ENCODE data around the gene MAPK4. TPM values are rescaled to one million over a fixed set of nuclear protein-coding genes. Genes with fewer than 3 reads are reported as not detected.

The MAPK4 gene
- total RNA-seq, 2 donors from 2014 or later, result 1.0 to 1.6 TPM

- TF ChIP-seq, protein P1, sequence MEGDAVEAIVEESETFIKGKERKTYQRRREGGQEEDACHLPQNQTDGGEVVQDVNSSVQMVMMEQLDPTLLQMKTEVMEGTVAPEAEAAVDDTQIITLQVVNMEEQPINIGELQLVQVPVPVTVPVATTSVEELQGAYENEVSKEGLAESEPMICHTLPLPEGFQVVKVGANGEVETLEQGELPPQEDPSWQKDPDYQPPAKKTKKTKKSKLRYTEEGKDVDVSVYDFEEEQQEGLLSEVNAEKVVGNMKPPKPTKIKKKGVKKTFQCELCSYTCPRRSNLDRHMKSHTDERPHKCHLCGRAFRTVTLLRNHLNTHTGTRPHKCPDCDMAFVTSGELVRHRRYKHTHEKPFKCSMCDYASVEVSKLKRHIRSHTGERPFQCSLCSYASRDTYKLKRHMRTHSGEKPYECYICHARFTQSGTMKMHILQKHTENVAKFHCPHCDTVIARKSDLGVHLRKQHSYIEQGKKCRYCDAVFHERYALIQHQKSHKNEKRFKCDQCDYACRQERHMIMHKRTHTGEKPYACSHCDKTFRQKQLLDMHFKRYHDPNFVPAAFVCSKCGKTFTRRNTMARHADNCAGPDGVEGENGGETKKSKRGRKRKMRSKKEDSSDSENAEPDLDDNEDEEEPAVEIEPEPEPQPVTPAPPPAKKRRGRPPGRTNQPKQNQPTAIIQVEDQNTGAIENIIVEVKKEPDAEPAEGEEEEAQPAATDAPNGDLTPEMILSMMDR (IDR thresholded peaks at IDR 0.05), result no peak
- TF ChIP-seq POLR2A (IDR thresholded peaks at IDR 0.05), result no peak
- 72 to 90% methylated on average over 3 to 4 of the region's 4 CpGs for WGBS, 2 donors
- Histone ChIP-seq H3K4me1 (no peaks in the 10 kb centered on the region), H3K36me3 (replicated peaks in 1 of 2; ENCODE audit: insufficient read depth in 1 of 2, low read depth in 2 of 2) (no peaks in the 10 kb centered on the region), H3K27me3 (no peaks in the 10 kb centered on the region), H3K9me3 (no peaks in the 10 kb centered on the region), H3K4me3 (no peak overlapping the region), H3K27ac (no peak overlapping the region)
- intact Hi-C loops (cut with DNase I), result no loop called here
- DNase-seq, result no peak
- no peak for ATAC-seq
These were observed 160.4 kb downstream of the MAPK4 start for GRCh38 chr18:50720325-50720674.

DNA sequence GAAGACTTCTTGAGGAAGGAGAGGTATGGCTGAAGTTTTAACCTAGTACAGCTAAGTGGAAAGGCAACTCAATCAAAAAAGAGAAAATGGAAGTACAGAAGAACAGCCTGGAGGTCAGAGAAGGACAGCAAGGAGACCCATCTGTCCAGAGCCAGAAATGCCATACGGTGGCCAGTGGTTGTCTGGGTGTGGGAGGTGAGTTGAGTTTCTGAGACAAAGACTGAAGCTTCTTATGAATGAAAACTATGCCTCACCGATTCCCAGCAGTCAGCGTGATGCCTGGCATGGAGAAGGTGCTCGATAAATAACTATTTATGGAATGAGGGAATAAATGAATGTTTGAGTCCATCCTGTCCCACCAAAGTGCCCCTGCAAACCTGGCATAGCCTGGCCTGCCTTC lies 161.1 kb downstream of the MAPK4 start:
- ATAC-seq (no peak), DNase-seq (no peak)
- Histone ChIP-seq H3K4me1 (no peaks in the 10 kb centered on the region), H3K9me3 (no peaks in the 10 kb centered on the region), H3K36me3 (replicated peaks in 1 of 2; ENCODE audit: insufficient read depth in 1 of 2, low read depth in 2 of 2) (no peaks in the 10 kb centered on the region), H3K4me3 (no peak overlapping the region), H3K27ac (no peak overlapping the region), H3K27me3 (no peaks in the 10 kb centered on the region)
- intact Hi-C loops (cut with DNase I), result no loop called here
- no peak for TF ChIP-seq POLR2A (IDR thresholded peaks at IDR 0.05)
- TF ChIP-seq, protein P1 (IDR thresholded peaks at IDR 0.05), result no peak
- 90 to 91% methylated on average over 4 of the region's 4 CpGs for WGBS, 2 donors

DNA sequence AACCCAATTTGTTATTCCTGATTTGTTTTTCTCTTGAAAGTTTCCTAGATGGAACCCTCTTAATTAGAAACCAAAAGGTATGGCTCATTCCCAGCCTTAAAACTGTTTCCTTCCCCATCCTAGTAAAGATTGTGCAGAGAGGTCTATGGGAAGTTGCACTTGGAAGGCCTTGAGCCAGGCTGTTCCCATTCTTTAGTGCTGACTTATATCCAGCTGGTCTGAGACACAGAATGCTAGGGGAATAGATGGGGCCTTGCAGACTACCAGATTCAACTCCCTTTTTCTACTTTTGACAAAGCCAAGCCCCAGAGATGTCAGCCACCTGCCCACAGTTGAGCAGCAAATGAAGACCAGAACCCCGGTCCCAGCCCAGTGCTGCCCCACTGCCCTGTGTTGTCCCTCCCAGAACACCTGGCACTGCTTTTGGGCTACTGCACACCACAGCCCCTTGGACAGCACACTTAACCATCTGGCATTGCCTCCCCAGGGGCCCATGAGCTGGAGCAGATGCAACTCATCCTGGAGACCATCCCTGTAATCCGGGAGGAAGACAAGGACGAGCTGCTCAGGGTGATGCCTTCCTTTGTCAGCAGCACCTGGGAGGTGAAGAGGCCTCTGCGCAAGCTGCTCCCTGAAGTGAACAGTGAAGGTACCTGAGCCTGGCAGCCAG lies 161.7 kb downstream of the MAPK4 start:
- H3K4me3 ChIP-seq, result no peak overlapping the region
- H3K4me1 ChIP-seq, result no peaks in the 10 kb centered on the region
- H3K9me3 ChIP-seq, result no peaks in the 10 kb centered on the region
- DNase-seq, result no peak
- H3K36me3 ChIP-seq (replicated peaks in 1 of 2; ENCODE audit: insufficient read depth in 1 of 2, low read depth in 2 of 2), result no peaks in the 10 kb centered on the region
- no peak overlapping the region for H3K27ac ChIP-seq
- intact Hi-C loops (cut with DNase I), result no loop called here
- H3K27me3 ChIP-seq, result no peaks in the 10 kb centered on the region
- TF ChIP-seq, protein P1 (IDR thresholded peaks at IDR 0.05), result no peak
- TF ChIP-seq POLR2A (IDR thresholded peaks at IDR 0.05), result no peak
- no peak for ATAC-seq
- WGBS, 2 donors, result 89% methylated on average over 4 of the region's 4 CpGs; no CpG with 5 or more reads in 1 of the 2 donors

DNA sequence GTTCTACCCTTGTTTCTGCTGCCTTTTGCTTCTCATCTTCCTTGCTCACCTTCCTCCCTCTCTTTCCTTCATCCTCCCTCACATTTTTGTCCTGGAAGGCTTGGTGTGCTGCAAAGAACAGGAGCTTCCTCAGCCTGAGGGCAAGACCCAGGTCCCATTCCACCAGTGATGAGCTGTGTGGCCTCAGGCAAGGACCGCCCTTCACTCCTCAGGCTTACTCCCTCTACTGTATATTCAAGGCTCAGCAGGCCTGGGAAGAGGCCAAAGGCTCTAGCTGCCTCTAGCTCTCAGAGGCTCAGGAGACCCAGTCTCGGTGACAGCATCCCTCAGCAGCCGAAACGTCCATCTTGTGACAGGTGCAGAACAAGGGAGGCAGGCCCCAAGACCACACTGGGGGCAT lies 162.4 kb downstream of the MAPK4 start:
- intact Hi-C loops (cut with DNase I), result no loop called here
- no peak for TF ChIP-seq POLR2A (IDR thresholded peaks at IDR 0.05)
- TF ChIP-seq, protein P1 (IDR thresholded peaks at IDR 0.05), result no peak
- Histone ChIP-seq H3K27ac (no peak overlapping the region), H3K9me3 (no peaks in the 10 kb centered on the region), H3K27me3 (no peaks in the 10 kb centered on the region), H3K36me3 (replicated peaks in 1 of 2; ENCODE audit: insufficient read depth in 1 of 2, low read depth in 2 of 2) (no peaks in the 10 kb centered on the region), H3K4me3 (no peak overlapping the region), H3K4me1 (no peaks in the 10 kb centered on the region)
- 93 to 95% methylated on average over 4 of the region's 4 CpGs for WGBS, 2 donors
- ATAC-seq, result no peak
- no peak for DNase-seq

- DNase-seq, result no peak
- Histone ChIP-seq H3K4me3 (no peak overlapping the region), H3K27ac (no peak overlapping the region), H3K36me3 (replicated peaks in 1 of 2; ENCODE audit: insufficient read depth in 1 of 2, low read depth in 2 of 2) (no peaks in the 10 kb centered on the region), H3K27me3 (no peaks in the 10 kb centered on the region), H3K4me1 (no peaks in the 10 kb centered on the region), H3K9me3 (no peaks in the 10 kb centered on the region)
- 35 to 64% methylated on average over 4 to 5 of the region's 5 CpGs for WGBS, 2 donors
- no peak for TF ChIP-seq POLR2A (IDR thresholded peaks at IDR 0.05)
- TF ChIP-seq, protein P1 (IDR thresholded peaks at IDR 0.05), result no peak
- intact Hi-C loops (cut with DNase I), result no loop called here
- no peak for ATAC-seq
These were observed 164.9 kb downstream of the MAPK4 start for GRCh38 chr18:50724751-50725151.

All from body of pancreas (tissue), 4 donors.